Liver (tissue), 9 donors: Measurements from ENCODE around the gene TNFRSF13B. TPM values are rescaled to one million over a fixed set of nuclear protein-coding genes. Genes with fewer than 3 reads are reported as not detected.

Experiments used
- DNase-seq: peaks from one replicate; pipeline ENCODE4 v3.0.0-alpha.2; 2017; ENCODE audit warnings: low spot score
- H3K27ac ChIP-seq, 2 donors: one replicate each; pipeline ENCODE4 v1.7.0; 2013; ENCODE audit warnings: inconsistent platforms in 2 of 2, low read length in 2 of 2, control low read depth in 1 of 2, low read depth in 1 of 2, mild to moderate bottlenecking in 1 of 2
- H3K27me3 ChIP-seq, 4 donors: one replicate each; pipeline versions ENCODE4 v1.6.1 to v1.7.0; 2013; ENCODE audit warnings: low read length in 3 of 4, inconsistent platforms in 1 of 4, mild to moderate bottlenecking in 1 of 4, moderate library complexity in 1 of 4; ENCODE audit not compliant: control insufficient read depth in 4 of 4, insufficient read depth in 4 of 4
- H3K36me3 ChIP-seq, 4 donors: one replicate each; pipeline versions ENCODE4 v1.6.1 to v1.7.0; 2013; ENCODE audit warnings: low read length in 3 of 4, mild to moderate bottlenecking in 3 of 4, low read depth in 1 of 4, moderate library complexity in 1 of 4; ENCODE audit not compliant: control insufficient read depth in 4 of 4, insufficient read depth in 3 of 4
- H3K4me1 ChIP-seq, 4 donors: one replicate each; pipeline versions ENCODE4 v1.6.1 to v1.7.0; 2013; ENCODE audit warnings: low read length in 3 of 4, mild to moderate bottlenecking in 3 of 4, moderate library complexity in 1 of 4; ENCODE audit not compliant: control insufficient read depth in 4 of 4, insufficient read depth in 4 of 4
- H3K4me3 ChIP-seq, 3 donors: one replicate each; pipeline versions ENCODE4 v1.6.1 to v1.7.0; 2013; ENCODE audit warnings: low read length in 3 of 3, control low read depth in 1 of 3, low read depth in 1 of 3, mild to moderate bottlenecking in 1 of 3
- H3K9ac ChIP-seq, 2 donors: one replicate each; pipeline ENCODE4 v1.7.0; 2013; ENCODE audit warnings: low read length in 2 of 2, mild to moderate bottlenecking in 2 of 2, moderate library complexity in 2 of 2, control low read depth in 1 of 2, low read depth in 1 of 2
- H3K9me3 ChIP-seq, 4 donors: one replicate each; pipeline versions ENCODE4 v1.6.1 to v1.7.0; 2013; ENCODE audit warnings: low read length in 3 of 4; ENCODE audit not compliant: control insufficient read depth in 4 of 4
- ATF3 ChIP-seq: IDR thresholded peaks from 2 replicates; pipeline ENCODE4 v1.6.1; 2016; ENCODE audit warnings: antibody characterized with exemption
- EGR1 ChIP-seq, 2 donors: IDR thresholded peaks; 2 replicates each; pipeline ENCODE4 v1.6.1; 2016 to 2018; ENCODE audit warnings: antibody characterized with exemption in 2 of 2, low read depth in 2 of 2
- FOXA1 ChIP-seq: IDR thresholded peaks from 2 replicates; pipeline ENCODE4 v1.6.1; 2016; ENCODE audit warnings: antibody characterized with exemption
- FOXA2 ChIP-seq: IDR thresholded peaks from 2 replicates; pipeline ENCODE4 v1.6.1; 2016; ENCODE audit warnings: antibody characterized with exemption
- GABPA ChIP-seq, 2 donors: IDR thresholded peaks in 1 of 2; conservative IDR thresholded peaks in 1 of 2; 2 replicates each; pipeline ENCODE4 v1.6.1; 2016; ENCODE audit warnings: antibody characterized with exemption in 2 of 2, mild to moderate bottlenecking in 1 of 2, moderate library complexity in 1 of 2
- HNF4A ChIP-seq, 2 donors: conservative IDR thresholded peaks; 2 replicates each; pipeline ENCODE4 v1.6.1; 2016; ENCODE audit warnings: antibody characterized with exemption in 2 of 2, mild to moderate bottlenecking in 2 of 2
- HNF4G ChIP-seq: IDR thresholded peaks from 2 replicates; pipeline ENCODE4 v1.6.1; 2016; ENCODE audit warnings: antibody characterized with exemption
- JUND ChIP-seq, 2 donors: IDR thresholded peaks; 2 replicates each; pipeline ENCODE4 v1.6.1; 2016; ENCODE audit warnings: antibody characterized with exemption in 2 of 2
- NR2F2 ChIP-seq: IDR thresholded peaks from 2 replicates; pipeline ENCODE4 v1.6.1; 2016; ENCODE audit warnings: antibody characterized with exemption
- RAD21 ChIP-seq, 2 donors: IDR thresholded peaks; 2 replicates each; pipeline ENCODE4 v1.6.1; 2016; ENCODE audit warnings: antibody characterized with exemption in 2 of 2, mild to moderate bottlenecking in 2 of 2
- REST ChIP-seq: IDR thresholded peaks from 2 replicates; pipeline ENCODE4 v1.6.1; 2016; ENCODE audit warnings: antibody characterized with exemption, mild to moderate bottlenecking
- RXRA ChIP-seq, 2 donors: IDR thresholded peaks; 2 replicates each; pipeline ENCODE4 v1.6.1; 2017 to 2018; ENCODE audit warnings: antibody characterized with exemption in 2 of 2, mild to moderate bottlenecking in 1 of 2
- SP1 ChIP-seq: IDR thresholded peaks from 2 replicates; pipeline ENCODE4 v1.6.1; 2018; ENCODE audit warnings: antibody characterized with exemption, mild to moderate bottlenecking
- TAF1 ChIP-seq: conservative IDR thresholded peaks from 2 replicates; pipeline ENCODE4 v1.6.1; 2016; ENCODE audit warnings: antibody characterized with exemption, mild to moderate bottlenecking
- YY1 ChIP-seq: IDR thresholded peaks from 2 replicates; pipeline ENCODE4 v1.6.1; 2016; ENCODE audit warnings: antibody characterized with exemption, mild to moderate bottlenecking
- ZBTB33 ChIP-seq: IDR thresholded peaks from 2 replicates; pipeline ENCODE4 v1.6.1; 2016; ENCODE audit warnings: antibody characterized with exemption
- WGBS: extraction: QIAGEN DNeasy Blood & Tissue Kit; methylation state at CpG from one replicate; pipeline ENCODE4 v1.1.7; 2013; 5-methylcytosine and 5-hydroxymethylcytosine counted together
- polyA plus RNA-seq, 2 donors: library from polyadenylated mRNA; stranded (reverse) in 1 of 2; unstranded in 1 of 2; fragments of 200-250 nt in 1 of 2; fragments of >200 nt in 1 of 2; fragmentation: Nextera tagmentation in 1 of 2; extraction: Ambion mirVana in 1 of 2; gene quantifications; one replicate each; pipeline versions ENCODE4 v1.2.1 to v1.2.3, GENCODE V29; 2013 to 2015
- total RNA-seq, 2 donors: library from RNA; depleted of rRNA; stranded (reverse); fragments of >200 nt; gene quantifications; one replicate each; pipeline ENCODE4 v1.2.3, GENCODE V29; 2014
- TF ChIP-seq, protein P1 (sequence below): fragments of 150-350 bp; IDR thresholded peaks from 2 replicates; pipeline ENCODE4 v1.5.1; 2017; ENCODE audit warnings: improper control_type of control experiment, low read depth, low read length; ENCODE audit not compliant: missing input control
- TF ChIP-seq, protein P2 (sequence below): IDR thresholded peaks from 2 replicates; pipeline ENCODE4 v1.6.1; 2016; ENCODE audit warnings: antibody characterized with exemption
- donor health status: healthy.
- donor health status: healthy.
- donor health status: healthy.
- donor health status: healthy.
- donor health status: healthy.

The TNFRSF13B gene
- total and polyA plus RNA-seq, 4 donors = 0.17 to 0.26 TPM; not detected in 2

DNA sequence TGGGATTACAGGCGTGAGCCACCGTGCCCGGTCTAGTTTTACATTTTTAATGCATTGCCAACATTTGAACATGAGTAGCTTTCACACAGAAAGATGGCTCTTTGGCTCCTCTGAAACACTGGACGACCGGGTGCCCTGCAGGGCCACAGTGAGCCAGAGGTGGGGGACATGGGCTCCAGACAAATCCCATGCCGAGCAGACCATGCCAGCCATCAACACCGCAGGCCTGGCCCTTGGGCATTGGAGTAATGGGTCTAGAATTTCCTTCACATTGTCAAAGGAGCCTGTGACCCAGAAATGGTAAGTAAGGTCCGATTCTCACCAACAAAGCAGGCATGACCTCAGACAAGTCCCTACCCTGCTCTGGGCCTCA lies 48.9 kb upstream of the TNFRSF13B start:
- H3K9ac ChIP-seq = no peak overlapping the region
- no peaks in the 10 kb centered on the region for H3K27me3 ChIP-seq
- H3K27ac ChIP-seq = peak overlapping the region in 1 of 2 donors; percentile 25
- H3K9me3 ChIP-seq = no peaks in the 10 kb centered on the region
- no peaks in the 10 kb centered on the region for H3K4me1 ChIP-seq
- no peak for DNase-seq
- no peak overlapping the region for H3K4me3 ChIP-seq
- no peaks in the 10 kb centered on the region for H3K36me3 ChIP-seq
- WGBS = 96% methylated on average over 8 of the region's 8 CpGs
- TF ChIP-seq FOXA1 (no peak), YY1 (no peak), RXRA (IDR thresholded peaks at IDR 0.05) (no peak), HNF4A (conservative IDR thresholded peaks at IDR 0.05) (no peak), FOXA2 (no peak), HNF4G (no peak), REST (no peak), EGR1 (IDR thresholded peaks at IDR 0.05; ENCODE audit: low read depth in 2 of 2) (no peak), RAD21 (IDR thresholded peaks at IDR 0.05) (no peak), TAF1 (no peak), ZBTB33 (no peak), GABPA (IDR thresholded peaks at IDR 0.05 in 1 of 2, conservative IDR thresholded peaks at IDR 0.05 in 1 of 2) (no peak), JUND (IDR thresholded peaks at IDR 0.05) (no peak), NR2F2 (no peak), SP1 (no peak), ATF3 (no peak)
- TF ChIP-seq, protein P1, sequence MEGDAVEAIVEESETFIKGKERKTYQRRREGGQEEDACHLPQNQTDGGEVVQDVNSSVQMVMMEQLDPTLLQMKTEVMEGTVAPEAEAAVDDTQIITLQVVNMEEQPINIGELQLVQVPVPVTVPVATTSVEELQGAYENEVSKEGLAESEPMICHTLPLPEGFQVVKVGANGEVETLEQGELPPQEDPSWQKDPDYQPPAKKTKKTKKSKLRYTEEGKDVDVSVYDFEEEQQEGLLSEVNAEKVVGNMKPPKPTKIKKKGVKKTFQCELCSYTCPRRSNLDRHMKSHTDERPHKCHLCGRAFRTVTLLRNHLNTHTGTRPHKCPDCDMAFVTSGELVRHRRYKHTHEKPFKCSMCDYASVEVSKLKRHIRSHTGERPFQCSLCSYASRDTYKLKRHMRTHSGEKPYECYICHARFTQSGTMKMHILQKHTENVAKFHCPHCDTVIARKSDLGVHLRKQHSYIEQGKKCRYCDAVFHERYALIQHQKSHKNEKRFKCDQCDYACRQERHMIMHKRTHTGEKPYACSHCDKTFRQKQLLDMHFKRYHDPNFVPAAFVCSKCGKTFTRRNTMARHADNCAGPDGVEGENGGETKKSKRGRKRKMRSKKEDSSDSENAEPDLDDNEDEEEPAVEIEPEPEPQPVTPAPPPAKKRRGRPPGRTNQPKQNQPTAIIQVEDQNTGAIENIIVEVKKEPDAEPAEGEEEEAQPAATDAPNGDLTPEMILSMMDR = no peak
- TF ChIP-seq, protein P2, sequence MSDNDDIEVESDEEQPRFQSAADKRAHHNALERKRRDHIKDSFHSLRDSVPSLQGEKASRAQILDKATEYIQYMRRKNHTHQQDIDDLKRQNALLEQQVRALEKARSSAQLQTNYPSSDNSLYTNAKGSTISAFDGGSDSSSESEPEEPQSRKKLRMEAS = no peak
